HL-60/S4 treated with phorbol 12-myristate 13-acetate at 8.2 ng/mL for 4 days and 3 days (cell line): ENCODE data around the gene PP2D1.
"Not testable (repeated sequence)": the region's sequence is repeated elsewhere in the genome, so short reads cannot be mapped to it uniquely, and the experiment has no call there.

ENCODE experiments used
- in situ Hi-C: fragments of 300-500 bp; cut with MboI; formaldehyde crosslinking; loops from 2 replicates; pipeline ENCODE4 v1.15.0; 2022; ENCODE audit warnings: low sequenced_read_pairs

The PP2D1 gene

GRCh38 chr3:19972054-19972453 is 40.0 kb downstream of the PP2D1 start:
- in situ Hi-C loops = no loop called here

- in situ Hi-C loops = no loop called here
Observed at GRCh38 chr3:19970327-19970726, 41.7 kb downstream of the PP2D1 start.

GRCh38 chr3:19967812-19968211 is 44.3 kb downstream of the PP2D1 start:
- in situ Hi-C loops = no loop called here

GRCh38 chr3:19967208-19967607 is 44.9 kb downstream of the PP2D1 start:
- in situ Hi-C loops = no loop called here

- in situ Hi-C loops = no loop called here
Observed at GRCh38 chr3:19961960-19962359, 50.1 kb downstream of the PP2D1 start.

- in situ Hi-C loops = no loop called here
Observed at GRCh38 chr3:19960696-19961095, 51.4 kb downstream of the PP2D1 start.

GRCh38 chr3:19959505-19959904 is 52.6 kb downstream of the PP2D1 start:
- in situ Hi-C loops = no loop called here

- in situ Hi-C loops = not testable (repeated sequence)
Observed at GRCh38 chr3:19957354-19957753, 54.7 kb downstream of the PP2D1 start.

GRCh38 chr3:19954676-19955075 is 57.4 kb downstream of the PP2D1 start:
- in situ Hi-C loops = no loop called here

- in situ Hi-C loops = no loop called here
Observed at GRCh38 chr3:19950316-19950715, 61.7 kb downstream of the PP2D1 start.

- in situ Hi-C loops = no loop called here
Observed at GRCh38 chr3:19948226-19948591, 63.9 kb downstream of the PP2D1 start.

GRCh38 chr3:19947549-19948225 is 64.4 kb downstream of the PP2D1 start:
- in situ Hi-C loops = no loop called here

- in situ Hi-C loops = no loop called here
Observed at GRCh38 chr3:19946832-19947548, 65.1 kb downstream of the PP2D1 start, which contains the start of gene RAB5A. Gene RAB5A (plus strand): TSS chr3:19947097. CDS start chr3:19950899, 3,802 bp downstream.

GRCh38 chr3:19945969-19946831 is 65.9 kb downstream of the PP2D1 start:
- in situ Hi-C loops = no loop called here

GRCh38 chr3:19945534-19945933 is 66.5 kb downstream of the PP2D1 start:
- in situ Hi-C loops = no loop called here

GRCh38 chr3:19940643-19941042 is 71.4 kb downstream of the PP2D1 start:
- in situ Hi-C loops = no loop called here

- in situ Hi-C loops = no loop called here
Observed at GRCh38 chr3:19938295-19938627, 73.8 kb downstream of the PP2D1 start.

- in situ Hi-C loops = no loop called here
Observed at GRCh38 chr3:19937459-19938294, 74.4 kb downstream of the PP2D1 start.
